ENCODE data around the gene VANGL1.
"Not testable (repeated sequence)": the region's sequence is repeated elsewhere in the genome, so short reads cannot be mapped to it uniquely, and the experiment has no call there.

VANGL1 gene
- total RNA-seq, result 2.7 to 6.6 reads per million in 2 donors

DNA sequence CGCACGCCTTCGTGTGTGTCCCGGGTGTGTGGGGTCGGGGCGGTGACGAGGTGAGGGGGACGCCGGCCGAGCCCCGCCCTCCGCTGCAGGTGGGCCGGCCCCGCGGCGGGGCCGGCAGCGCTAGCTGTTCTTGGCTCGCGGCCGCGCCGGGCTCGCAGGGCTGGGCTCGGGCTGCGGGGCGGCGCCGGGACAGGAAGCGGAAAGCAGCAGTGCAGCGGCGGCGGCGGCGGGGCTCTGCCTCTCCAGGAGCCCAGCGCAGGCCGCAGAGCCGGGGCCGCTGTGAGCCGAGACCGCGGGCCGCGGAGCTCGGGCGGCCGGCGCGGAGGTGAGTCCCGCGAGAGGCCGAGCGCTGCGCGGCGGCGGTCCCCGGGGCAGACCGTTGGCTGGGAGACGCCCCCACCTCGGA lies at the start of gene VANGL1:
Gene VANGL1, plus strand, starts transcription at position 209 of the 406 bp plus-strand sequence. CDS start 9,444 bp downstream, outside the sequence.
- no peak for DNase-seq

GRCh38 chr1:115592264-115592663 lies 49.5 kb upstream of the VANGL1 start:
- DNase-seq, result no peak

DNA sequence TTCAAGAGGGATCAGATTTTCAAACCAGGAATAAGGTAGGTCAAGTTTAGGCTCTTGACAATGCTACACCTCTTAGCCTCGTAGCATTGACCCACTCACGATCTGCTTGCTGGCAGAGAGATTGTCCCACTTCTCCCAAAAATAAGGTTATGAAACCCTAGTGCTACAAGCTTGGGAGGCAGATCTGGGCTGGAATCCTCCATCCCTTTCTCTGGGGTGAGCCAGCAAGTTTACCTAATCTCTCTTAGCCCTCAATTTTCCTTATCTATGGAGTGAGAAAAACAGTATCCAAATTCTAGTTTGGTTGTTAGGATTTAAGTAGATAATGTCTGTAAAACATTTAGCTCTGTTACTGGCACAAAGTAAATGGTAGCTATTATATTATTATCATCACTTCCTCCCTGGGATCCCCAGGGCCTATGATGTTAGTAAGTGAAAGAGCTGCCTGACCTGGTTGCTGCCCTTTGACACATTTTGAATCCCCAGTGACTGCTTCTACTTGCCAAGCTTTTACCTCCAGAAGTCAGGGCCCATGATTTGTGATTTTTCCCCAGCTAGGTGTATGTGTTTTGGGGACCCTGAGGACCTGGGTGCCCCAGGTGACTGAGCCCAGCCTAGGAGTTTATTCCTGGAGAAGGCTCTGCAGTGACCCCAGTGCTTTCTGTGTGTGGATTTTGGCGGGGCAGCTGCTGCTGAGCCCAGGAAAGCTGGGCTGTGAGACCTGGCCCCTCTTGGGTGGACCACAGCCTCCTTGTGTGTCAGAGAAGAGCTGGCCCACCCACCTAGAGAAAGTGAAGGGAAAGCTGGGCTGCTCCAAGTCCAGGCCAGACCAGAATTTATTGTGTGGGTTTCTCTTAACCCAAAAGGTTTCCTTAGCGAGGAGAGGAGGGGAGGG lies 48.2 kb upstream of the VANGL1 start:
- no peak for DNase-seq

DNA sequence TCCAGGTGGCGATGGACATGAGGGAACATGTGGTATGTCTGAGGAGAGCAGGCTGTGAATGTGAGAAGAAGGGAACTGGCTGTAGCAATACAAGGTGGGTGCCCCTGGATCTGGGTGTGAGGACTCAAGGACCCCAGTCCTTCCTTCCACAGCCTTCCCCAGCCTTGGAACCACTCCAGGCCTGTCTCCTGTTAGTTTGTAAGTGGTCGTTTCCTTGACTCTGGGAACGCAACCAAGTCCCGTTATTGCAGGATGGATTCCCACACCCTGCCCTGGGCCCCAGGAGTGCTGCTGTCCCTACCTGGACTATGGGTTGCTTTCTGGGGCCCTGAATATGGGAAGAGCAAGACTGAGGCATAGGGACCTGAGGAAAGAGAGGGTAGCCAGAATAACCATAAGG lies 47.2 kb upstream of the VANGL1 start:
- DNase-seq, result no peak

- peak; percentile 39 for DNase-seq
Measured at GRCh38 chr1:115595279-115596079, 46.3 kb upstream of the VANGL1 start.

GRCh38 chr1:115596080-115596780 lies 45.5 kb upstream of the VANGL1 start:
- no peak for DNase-seq

DNA sequence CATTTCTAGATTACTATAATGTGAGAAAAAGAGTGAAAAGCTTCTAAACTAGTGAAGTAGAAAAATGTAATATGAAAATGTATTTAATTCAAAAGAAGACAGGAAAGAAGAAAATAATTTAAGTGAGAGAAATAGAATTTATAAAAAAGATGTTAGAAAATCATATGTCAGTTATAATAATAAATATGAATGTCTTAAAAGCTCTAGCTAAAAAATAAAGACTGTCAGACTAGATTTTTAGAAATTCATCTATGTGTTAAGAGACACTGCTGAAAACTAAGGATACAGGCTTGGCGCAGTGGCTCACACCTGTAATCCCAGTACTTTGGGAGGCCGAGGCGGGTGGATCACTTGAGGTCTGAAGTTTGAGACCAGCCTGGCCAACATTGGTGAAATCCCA lies 37.3 kb upstream of the VANGL1 start:
- DNase-seq, result no peak

- no peak for DNase-seq
Measured at GRCh38 chr1:115606305-115606704, 35.5 kb upstream of the VANGL1 start.

DNA sequence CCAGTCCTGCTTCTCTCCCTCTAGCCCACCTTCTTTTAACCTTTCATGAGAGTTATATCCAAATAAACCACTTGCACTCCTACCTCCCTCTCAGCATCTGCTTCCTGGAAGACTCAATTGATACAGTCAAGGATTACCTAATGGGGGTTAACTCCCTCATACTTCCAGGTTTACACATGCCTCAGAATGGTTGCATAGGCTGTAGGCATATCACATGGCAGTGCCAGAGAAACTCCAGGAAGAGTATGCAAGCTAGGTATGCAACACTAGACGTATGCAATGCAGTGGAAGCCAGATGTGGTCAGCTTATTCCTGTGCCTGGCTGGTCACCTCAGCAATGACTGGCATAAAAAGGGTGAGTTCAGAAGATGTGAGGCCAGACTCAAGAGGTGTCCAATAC lies 32.7 kb upstream of the VANGL1 start:
- no peak for DNase-seq

GRCh38 chr1:115613767-115614166 lies 28.0 kb upstream of the VANGL1 start:
- DNase-seq, result no peak

DNA sequence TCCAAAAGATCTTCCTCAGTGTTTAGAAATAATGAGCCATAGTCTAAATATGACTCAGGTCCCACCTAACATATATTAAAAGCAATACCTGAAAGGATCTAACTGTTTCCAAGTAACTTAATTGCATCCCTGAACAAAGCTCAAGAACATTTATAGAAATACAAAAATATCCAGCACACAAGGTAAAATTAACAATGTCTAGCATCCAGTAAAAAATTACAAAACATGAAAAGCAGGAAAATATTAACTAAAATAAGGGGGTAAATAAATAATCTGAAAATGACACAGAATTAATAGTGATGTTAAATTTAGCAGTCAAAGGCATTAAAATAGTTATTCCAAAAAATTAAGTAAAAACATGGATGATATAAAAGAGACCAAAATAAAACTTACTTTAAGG lies 21.3 kb upstream of the VANGL1 start:
- no peak for DNase-seq

DNA sequence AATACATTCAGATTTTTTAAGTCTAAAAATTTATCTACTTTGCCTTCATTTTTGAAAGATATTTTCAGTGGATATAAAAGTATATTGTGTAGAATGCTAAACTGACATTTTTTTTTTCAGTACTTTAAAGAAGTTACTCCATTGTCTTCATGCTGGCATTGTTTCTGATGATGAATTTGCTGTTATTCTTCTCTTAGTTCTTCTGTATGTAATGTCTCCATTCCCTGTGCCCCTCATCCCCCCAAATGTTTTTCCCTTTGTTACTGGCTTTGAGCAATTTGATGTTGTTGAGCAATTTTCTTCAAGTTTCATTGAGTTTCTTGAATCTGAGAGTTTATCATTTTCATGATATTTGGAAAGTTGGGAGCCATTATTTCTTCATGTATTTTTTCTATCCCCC lies 20.8 kb upstream of the VANGL1 start:
- DNase-seq, result no peak

DNA sequence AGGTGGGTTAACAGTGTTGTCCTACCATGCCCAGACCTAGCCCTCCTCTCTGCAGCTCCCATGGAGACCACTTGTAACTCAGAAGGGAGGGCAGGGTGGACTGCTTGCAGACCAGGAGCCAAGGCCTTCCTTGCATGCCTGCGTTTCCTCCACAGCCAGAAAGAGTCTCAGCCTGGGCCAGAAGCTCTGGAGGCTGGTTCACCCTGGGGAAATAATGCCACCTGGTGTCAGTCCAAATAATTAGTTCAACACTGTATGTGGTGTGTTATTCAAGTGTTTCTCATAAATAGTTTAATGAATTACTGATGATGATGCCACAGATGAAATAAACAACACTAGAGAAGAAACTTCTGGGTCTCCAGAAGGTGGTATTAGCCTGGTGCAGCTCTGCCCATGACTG lies 16.9 kb upstream of the VANGL1 start:
- no peak for DNase-seq

DNA sequence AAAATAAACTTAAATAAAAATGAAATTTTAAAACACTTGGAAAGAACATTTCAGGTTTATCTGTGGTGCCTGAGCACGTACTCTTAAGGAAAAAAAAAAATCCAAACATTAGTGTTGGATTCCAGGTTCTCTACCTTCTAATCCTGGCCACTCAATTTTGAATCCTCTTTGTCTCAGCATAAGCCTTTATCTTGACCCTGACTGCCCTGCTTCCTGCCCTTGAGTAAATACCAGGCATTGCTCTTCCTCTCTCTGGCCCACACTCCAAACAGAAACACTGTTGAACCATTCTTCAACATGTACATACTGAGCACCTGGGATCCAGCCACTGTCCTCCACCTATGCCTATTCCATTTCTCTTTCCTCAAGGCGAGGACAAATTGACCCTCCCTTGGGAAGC lies 11.4 kb upstream of the VANGL1 start:
- DNase-seq, result no peak

DNA sequence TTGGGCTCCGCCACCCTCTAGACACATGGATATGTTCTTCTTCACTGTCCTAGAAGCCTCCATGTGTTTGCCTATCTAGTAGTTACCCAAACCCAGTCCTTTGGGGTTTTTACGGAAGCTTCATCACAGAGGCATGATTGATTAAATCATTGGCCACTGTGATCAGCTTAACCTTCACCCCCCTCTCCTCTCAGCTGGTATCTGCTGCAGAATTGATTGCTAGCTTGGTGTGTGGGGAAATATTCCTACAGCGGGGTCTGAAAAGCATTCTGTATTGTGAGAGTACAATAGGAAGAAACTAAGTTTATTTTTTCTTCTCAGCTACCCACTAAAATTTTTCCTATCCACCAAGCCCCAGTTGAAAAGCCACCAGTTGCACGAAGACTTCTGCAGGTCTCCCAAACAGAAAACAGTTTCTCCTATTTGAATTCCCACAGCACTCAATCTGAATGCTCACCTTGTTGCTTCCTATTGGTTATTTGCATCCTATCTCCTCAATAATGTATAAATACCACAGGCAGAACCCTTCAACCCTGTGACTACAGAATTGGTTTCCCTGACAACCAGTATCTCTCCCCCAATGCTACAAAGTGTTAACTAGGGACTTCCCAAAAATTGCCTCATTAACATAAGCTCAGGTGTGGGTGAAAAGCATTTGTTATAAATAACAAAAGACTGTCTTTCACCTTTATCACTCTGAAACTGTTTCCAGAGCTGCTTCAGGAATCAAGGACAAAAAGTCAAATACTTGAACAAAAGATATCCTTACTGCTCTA lies 9.3 kb upstream of the VANGL1 start:
- no peak for DNase-seq

DNA sequence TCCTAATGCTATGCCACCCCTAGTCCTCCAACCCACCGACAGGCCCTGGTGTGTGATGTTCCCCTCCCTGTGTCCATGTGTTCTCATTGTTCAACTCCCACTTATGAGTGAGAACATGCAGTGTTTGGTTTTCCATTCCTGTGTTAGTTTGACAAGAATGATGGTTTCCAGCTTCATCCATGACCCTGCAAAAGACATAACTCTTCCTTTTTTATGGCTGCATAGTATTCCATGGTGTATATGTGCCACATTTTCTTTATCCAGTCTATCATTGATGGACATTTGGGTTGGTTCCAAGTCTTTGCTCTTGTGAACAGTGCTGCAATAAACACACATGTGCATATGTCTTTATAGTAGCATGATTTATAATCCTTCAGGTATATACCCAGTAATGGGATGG lies 8.2 kb upstream of the VANGL1 start:
- DNase-seq, result not testable (repeated sequence)

GRCh38 chr1:115637247-115637646 lies 4.5 kb upstream of the VANGL1 start:
- DNase-seq, result not testable (repeated sequence)

- DNase-seq, result no peak
Measured at GRCh38 chr1:115640384-115640783, 1.4 kb upstream of the VANGL1 start.

- DNase-seq, result no peak
Measured at GRCh38 chr1:115642168-115643072, 650 bp downstream of the VANGL1 start.

GRCh38 chr1:115643225-115643624 lies 1.5 kb downstream of the VANGL1 start:
- DNase-seq, result no peak

DNA sequence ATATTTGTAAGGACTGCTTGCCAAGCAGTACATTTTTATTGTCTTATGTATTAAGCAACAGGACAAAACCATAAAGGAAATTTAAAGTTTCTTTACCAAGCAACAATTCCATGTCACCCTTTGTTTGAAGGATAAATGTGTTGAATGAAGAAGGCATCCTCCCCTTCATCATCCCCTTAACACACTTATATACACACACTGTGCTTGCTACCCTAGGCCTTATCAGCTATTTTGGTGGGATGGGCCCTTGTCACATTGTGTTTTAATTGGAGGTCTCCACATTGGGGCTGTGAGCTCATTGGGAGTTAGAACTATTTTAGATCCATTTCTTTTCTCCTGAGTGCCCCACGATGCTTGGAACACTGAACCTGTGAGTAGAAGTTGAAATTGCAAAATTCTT lies 1.9 kb downstream of the VANGL1 start:
- DNase-seq, result no peak
